ENCODE measurements around the gene FAM200A. TPM values are rescaled to one million over a fixed set of nuclear protein-coding genes. Genes with fewer than 3 reads are reported as not detected.

Gene FAM200A
- total and polyA plus RNA-seq, 2 of the 4 experiments (the other 2 are of a cell fraction), result 5.9 to 6.0 TPM

- 75% methylated on average over 4 of the region's 11 CpGs; no CpG with 5 or more reads in 1 of the 2 experiments for WGBS, 2 experiments (ENCODE audit: extremely low coverage in 2 of 2, insufficient read length in 1 of 2)
These were observed 53.4 kb downstream of the FAM200A start for GRCh38 chr7:99498546-99498944.

More at GRCh38 chr7:99498546-99498944, 53.4 kb downstream of the FAM200A start:
- ATAC-seq (ENCODE audit: low read depth) (no peak), DNase-seq (no peak)
- Histone ChIP-seq H3K9me3 (ENCODE audit: control insufficient read depth, insufficient read depth, low read length) (peaks cover 16% of the 10 kb centered on the region), H2BK20ac (ENCODE audit: low read depth, low read length) (no peak overlapping the region), H3K18ac (ENCODE audit: low read depth, low read length) (no peak overlapping the region), H2BK5ac (ENCODE audit: low read depth, low read length, poor library complexity, severe bottlenecking) (no peak overlapping the region), H3K4me1 (ENCODE audit: control insufficient read depth, insufficient read depth, low read length) (peaks cover 3% of the 10 kb centered on the region), H3K9ac (ENCODE audit: low read depth, low read length) (peak overlapping the region; percentile 65), H3K56ac (ENCODE audit: extremely low read depth, insufficient read depth, low read length) (no peak overlapping the region), H3K4me2 (ENCODE audit: low read depth, low read length) (peak overlapping the region; percentile 100), H3K36me3 (ENCODE audit: control insufficient read depth, insufficient read depth, low read length) (peaks cover 25% of the 10 kb centered on the region), H2AK5ac (ENCODE audit: low read depth, low read length) (no peak overlapping the region), H3K27me3 (ENCODE audit: control insufficient read depth, insufficient read depth, low read length) (no peaks in the 10 kb centered on the region), H3K14ac (replicated peaks; ENCODE audit: low read depth, low read length) (peak overlapping the region; percentile 25; the same call in 1 of the 2 replicates), H4K20me1 (ENCODE audit: insufficient read depth, low read length) (peaks cover 11% of the 10 kb centered on the region; the same call in 1 of the 2 replicates), H3K79me1 (ENCODE audit: low read depth in 1 of 2, low read length in 2 of 2) (peaks cover 20 to 42% of the 10 kb centered on the region in 2 experiments), H3K4ac (ENCODE audit: low read depth, low read length) (no peak overlapping the region), H4K5ac (ENCODE audit: low read depth, low read length) (no peak overlapping the region), H2AFZ (replicated peaks; ENCODE audit: low read length, poor library complexity) (no peak overlapping the region), H3K9me1 (ENCODE audit: insufficient read depth, low read length) (0 out of 2 replicates have a peak, but pooled peaks cover 4% of the 10 kb centered on the region), H4K8ac (ENCODE audit: low read depth in 2 of 2, low read length in 2 of 2) (no peak overlapping the region), H2BK120ac (ENCODE audit: low read depth, low read length) (no peak overlapping the region), H4K91ac (ENCODE audit: insufficient read depth, low read depth, low read length) (no peak overlapping the region), H3K23ac (ENCODE audit: low read depth, low read length) (0 out of 2 replicates have a peak overlapping the region, but pooled peaks have one; percentile 24), H3K4me3 (ENCODE audit: insufficient read depth, low read depth, low read length) (peak overlapping the region; percentile 57), H2AK9ac (replicated peaks; ENCODE audit: low read depth, low read length, poor library complexity) (no peak overlapping the region), H2BK15ac (ENCODE audit: low read depth, low read length) (no peak overlapping the region), H3K27ac (ENCODE audit: insufficient read depth, low read length) (0 out of 2 replicates have a peak overlapping the region, but pooled peaks have one; percentile 5)
- POLR2A ChIA-PET (ENCODE audit: unreplicated experiment), result no interaction called here
- TF ChIP-seq, protein P1, sequence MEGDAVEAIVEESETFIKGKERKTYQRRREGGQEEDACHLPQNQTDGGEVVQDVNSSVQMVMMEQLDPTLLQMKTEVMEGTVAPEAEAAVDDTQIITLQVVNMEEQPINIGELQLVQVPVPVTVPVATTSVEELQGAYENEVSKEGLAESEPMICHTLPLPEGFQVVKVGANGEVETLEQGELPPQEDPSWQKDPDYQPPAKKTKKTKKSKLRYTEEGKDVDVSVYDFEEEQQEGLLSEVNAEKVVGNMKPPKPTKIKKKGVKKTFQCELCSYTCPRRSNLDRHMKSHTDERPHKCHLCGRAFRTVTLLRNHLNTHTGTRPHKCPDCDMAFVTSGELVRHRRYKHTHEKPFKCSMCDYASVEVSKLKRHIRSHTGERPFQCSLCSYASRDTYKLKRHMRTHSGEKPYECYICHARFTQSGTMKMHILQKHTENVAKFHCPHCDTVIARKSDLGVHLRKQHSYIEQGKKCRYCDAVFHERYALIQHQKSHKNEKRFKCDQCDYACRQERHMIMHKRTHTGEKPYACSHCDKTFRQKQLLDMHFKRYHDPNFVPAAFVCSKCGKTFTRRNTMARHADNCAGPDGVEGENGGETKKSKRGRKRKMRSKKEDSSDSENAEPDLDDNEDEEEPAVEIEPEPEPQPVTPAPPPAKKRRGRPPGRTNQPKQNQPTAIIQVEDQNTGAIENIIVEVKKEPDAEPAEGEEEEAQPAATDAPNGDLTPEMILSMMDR (conservative IDR thresholded peaks at IDR 0.05; ENCODE audit: low read depth, low read length), result no peak
- TF ChIP-seq MAZ (IDR thresholded peaks at IDR 0.05; ENCODE audit: borderline replicate concordance, low read depth, low read length) (no peak), FOS (IDR thresholded peaks at IDR 0.05; ENCODE audit: low read depth, low read length) (no peak), ELK1 (IDR thresholded peaks at IDR 0.05; ENCODE audit: borderline replicate concordance, low read depth, low read length) (no peak), NFE2L2 (IDR thresholded peaks at IDR 0.05; ENCODE audit: low read depth, low read length) (no peak), MAFK (IDR thresholded peaks at IDR 0.05; ENCODE audit: low read depth, low read length) (no peak), RFX5 (IDR thresholded peaks at IDR 0.05; ENCODE audit: low read depth, low read length) (no peak), POLR2A (IDR thresholded peaks at IDR 0.05; ENCODE audit: low read depth, low read length) (no peak), RAD21 (IDR thresholded peaks at IDR 0.05; ENCODE audit: low read length) (no peak), CHD1 (IDR thresholded peaks at IDR 0.05; ENCODE audit: low read depth, low read length) (no peak), CEBPB (IDR thresholded peaks at IDR 0.05; ENCODE audit: low read depth, low read length) (no peak), MXI1 (IDR thresholded peaks at IDR 0.05; ENCODE audit: borderline replicate concordance, low read depth, low read length) (no peak), BHLHE40 (IDR thresholded peaks at IDR 0.05; ENCODE audit: low read depth, low read length) (no peak)
- TF ChIP-seq, protein P2, sequence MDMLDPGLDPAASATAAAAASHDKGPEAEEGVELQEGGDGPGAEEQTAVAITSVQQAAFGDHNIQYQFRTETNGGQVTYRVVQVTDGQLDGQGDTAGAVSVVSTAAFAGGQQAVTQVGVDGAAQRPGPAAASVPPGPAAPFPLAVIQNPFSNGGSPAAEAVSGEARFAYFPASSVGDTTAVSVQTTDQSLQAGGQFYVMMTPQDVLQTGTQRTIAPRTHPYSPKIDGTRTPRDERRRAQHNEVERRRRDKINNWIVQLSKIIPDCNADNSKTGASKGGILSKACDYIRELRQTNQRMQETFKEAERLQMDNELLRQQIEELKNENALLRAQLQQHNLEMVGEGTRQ (IDR thresholded peaks at IDR 0.05; ENCODE audit: low read depth, low read length), result no peak
- CTCF ChIA-PET, result no interaction called here
- dilution Hi-C loops (cut with HindIII; ENCODE audit: low sequenced_read_pairs, unreplicated experiment), result no loop called here
- in situ Hi-C loops (cut with MboI; ENCODE audit: low sequenced_read_pairs), result no loop called here
- no TSS peak for BruUV-seq (replicated peaks)
- intact Hi-C loops (cut with micrococcal nuclease), result no loop called here

Measured in IMR-90 (cell line).